GM10266 (cell line): ENCODE results near the gene FCRL6.

Source experiments
- DNase-seq: peaks from one replicate; pipeline ENCODE4 v3.0.0; 2012; ENCODE audit errors: extremely low spot score
- TF ChIP-seq, protein P1 (sequence below): IDR thresholded peaks from 2 replicates; pipeline ENCODE4 v1.5.1; 2012; ENCODE audit warnings: mild to moderate bottlenecking, low read depth; ENCODE audit not compliant: control insufficient read depth, insufficient read depth; ENCODE audit errors: missing control alignments

Gene FCRL6

DNA sequence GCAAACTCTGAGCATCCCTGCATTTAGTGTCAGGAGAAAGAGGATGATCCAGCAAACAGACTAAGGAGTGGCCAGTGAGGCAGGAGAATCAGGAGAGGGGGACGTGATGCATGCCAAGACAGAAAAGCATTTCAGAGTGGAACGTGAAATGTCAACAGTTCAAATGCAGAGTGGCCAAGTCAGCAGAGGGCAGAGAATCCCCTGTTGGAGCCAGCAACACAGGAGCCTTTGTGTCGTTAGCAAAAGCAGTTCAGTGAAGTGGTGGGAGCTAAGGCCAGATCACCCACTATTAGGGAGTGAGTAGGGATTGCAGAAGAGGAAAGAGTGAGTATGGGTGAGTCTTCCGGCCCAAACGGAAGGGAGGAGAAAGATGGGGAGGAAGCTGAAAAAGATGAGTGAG, 6.6 kb upstream of the FCRL6 start:
- no peak for DNase-seq

DNA sequence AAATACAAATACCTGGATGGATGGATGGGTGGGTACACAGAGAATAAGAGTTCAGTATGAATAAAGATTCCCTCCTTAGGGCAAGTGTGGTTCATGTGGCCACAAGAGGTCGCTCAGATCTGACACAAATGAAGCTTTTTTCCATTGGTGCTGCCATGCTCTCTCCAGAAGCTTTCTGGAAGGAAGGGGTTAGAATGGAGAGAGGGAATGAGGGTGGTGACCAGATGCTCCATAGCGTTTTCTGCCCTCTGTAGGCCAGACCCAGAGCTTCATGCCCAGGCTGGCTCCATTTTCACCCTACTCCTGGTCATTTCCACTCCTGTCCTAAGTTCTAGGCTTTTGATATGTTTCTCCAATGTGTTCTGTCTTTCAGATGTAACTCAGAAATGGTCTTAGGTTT, 3.3 kb upstream of the FCRL6 start:
- TF ChIP-seq, protein P1, sequence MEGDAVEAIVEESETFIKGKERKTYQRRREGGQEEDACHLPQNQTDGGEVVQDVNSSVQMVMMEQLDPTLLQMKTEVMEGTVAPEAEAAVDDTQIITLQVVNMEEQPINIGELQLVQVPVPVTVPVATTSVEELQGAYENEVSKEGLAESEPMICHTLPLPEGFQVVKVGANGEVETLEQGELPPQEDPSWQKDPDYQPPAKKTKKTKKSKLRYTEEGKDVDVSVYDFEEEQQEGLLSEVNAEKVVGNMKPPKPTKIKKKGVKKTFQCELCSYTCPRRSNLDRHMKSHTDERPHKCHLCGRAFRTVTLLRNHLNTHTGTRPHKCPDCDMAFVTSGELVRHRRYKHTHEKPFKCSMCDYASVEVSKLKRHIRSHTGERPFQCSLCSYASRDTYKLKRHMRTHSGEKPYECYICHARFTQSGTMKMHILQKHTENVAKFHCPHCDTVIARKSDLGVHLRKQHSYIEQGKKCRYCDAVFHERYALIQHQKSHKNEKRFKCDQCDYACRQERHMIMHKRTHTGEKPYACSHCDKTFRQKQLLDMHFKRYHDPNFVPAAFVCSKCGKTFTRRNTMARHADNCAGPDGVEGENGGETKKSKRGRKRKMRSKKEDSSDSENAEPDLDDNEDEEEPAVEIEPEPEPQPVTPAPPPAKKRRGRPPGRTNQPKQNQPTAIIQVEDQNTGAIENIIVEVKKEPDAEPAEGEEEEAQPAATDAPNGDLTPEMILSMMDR = peak; percentile 70
- peak; percentile 63 for DNase-seq

More for the DNA sequence above, 6.6 kb upstream of the FCRL6 start:
- TF ChIP-seq, protein P1 = no peak

DNA sequence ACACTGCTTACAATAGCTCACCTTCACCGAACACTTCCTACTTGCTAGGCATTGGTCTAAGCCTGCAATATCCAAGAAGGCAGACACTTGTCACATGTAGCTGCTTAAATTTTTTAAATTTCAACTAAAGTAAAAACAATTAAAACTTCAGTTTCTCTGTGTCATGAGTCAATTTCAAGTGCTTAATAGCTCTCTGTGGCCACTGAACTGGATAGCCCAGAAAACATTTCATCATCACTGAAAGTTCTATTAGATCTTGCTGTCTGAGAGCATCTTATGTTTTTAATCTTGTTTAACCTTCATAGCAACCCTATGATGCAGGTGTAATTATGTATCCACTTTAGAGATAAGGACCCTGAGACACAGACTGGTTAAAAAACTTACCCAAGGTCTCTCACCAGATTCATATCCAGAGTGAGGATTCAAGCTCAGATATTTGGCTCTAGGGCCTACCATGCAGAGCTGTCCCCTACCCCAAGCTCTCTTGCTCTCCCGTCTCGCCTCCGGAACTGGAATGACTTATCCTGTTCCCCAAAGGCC, 2.6 kb upstream of the FCRL6 start:
- TF ChIP-seq, protein P1 = no peak

DNA sequence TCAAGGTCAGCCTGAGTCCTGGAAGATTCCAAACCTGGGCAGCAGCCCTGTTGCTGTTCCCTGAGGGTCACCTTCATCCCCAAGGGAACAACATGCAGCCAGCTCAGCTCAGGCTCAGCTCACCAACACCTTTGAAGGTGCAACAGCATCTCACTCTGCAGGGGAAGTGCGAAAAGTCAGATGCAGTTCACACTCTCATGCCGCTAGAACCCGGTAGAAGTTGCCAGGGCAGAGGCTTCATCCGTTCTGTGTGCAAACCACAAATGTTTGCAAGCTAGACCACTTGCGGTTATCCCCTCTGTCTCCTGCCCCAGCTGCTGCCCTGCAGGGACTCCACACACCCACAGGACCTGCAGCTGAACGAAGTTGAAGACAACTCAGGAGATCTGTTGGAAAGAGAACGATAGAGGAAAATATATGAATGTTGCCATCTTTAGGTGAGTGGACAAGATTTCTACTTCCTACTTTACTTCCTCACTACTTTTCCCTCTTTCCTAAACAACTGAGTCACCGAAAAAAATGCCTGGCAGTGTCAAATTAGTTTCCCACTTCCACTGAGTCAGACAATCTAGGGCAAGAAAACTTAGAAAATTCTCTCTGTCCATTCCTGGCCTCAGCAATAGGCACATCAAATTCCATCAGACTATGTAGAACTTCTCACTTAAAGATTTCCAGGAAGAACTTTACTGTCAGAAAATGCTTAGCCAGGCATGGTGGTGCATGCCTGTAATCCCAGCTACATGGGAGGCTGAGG, 1.8 kb upstream of the FCRL6 start:
- TF ChIP-seq, protein P1 = no peak
- no peak for DNase-seq

More for the DNA sequence above, 2.6 kb upstream of the FCRL6 start:
- no peak for DNase-seq

DNA sequence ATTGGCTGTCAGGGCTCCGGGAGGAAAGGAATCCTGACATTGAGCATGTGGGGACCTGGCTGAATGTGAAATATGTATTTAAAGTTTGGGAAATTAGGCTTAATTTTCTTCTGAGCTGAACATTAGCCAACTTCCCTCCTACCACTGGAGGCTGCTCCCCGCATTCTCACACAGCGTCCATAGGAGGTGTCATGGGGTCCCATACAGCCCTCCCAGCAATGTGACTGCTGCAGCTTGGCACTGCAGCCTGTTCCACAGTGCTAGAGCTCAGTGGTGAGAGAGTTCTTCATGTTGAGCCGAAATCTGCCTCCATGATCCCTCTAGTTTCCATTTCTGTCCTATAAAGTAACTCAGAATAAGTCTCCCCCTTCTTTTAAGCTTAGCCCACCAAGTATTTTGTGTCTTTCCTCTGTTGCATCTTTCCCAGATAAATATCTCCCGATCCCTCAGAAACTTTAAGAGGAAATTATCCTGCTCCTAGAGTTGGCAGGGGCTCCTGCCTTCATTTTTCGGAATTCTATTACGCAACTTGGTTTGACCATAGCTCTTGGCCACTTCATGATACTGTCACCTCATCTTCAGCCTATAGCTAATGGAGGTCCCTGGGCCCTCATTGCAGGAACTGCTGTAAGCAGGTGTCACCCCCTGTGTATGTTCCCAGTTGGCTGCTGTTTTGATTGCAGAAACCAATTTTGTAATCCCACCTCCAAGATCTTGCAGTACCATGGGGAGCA, 2.0 kb downstream of the FCRL6 start:
- TF ChIP-seq, protein P1 = no peak
- no peak for DNase-seq

DNA sequence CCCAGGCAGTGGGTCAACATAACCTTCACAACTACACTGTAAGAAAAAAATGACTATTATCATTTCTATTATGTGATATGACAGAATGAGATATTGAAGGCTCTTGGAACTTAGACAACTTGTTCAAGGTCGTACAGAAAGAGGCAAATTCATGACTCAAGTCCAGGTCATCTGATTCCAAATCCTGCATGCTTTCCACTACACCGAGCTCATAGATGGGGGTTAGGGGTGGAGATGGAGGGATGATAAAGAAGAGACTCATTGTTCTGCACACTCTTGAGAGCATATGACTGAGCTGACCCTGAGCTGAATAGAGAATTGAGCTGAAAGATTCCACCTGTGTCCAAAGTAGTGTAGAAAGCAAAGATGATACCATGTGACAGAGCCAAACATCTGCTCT, 2.8 kb downstream of the FCRL6 start:
- TF ChIP-seq, protein P1 = no peak
- no peak for DNase-seq

DNA sequence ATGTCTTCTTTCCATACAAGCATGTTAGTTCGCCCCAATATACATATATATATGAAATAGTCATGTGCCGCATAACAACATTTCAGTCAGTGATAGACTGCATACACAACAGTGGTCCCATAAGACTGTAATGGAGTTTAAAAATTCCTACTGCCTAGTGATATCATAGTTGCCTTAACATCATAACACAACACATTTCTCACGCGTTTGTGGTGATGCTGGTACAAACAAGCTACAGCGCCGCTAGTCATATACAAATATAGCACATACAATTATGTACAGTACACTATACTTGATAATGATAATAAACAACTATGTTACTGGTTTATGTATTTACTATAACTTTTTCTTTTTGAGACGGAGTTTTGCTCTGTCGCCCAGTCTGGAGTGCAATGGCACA, 13.8 kb downstream of the FCRL6 start:
- DNase-seq = no peak
- TF ChIP-seq, protein P1 = no peak
